Measurements from ENCODE around the gene MGRN1.
"Not testable (repeated sequence)": the region's sequence is repeated elsewhere in the genome, so short reads cannot be mapped to it uniquely, and the experiment has no call there.

The MGRN1 gene

DNA sequence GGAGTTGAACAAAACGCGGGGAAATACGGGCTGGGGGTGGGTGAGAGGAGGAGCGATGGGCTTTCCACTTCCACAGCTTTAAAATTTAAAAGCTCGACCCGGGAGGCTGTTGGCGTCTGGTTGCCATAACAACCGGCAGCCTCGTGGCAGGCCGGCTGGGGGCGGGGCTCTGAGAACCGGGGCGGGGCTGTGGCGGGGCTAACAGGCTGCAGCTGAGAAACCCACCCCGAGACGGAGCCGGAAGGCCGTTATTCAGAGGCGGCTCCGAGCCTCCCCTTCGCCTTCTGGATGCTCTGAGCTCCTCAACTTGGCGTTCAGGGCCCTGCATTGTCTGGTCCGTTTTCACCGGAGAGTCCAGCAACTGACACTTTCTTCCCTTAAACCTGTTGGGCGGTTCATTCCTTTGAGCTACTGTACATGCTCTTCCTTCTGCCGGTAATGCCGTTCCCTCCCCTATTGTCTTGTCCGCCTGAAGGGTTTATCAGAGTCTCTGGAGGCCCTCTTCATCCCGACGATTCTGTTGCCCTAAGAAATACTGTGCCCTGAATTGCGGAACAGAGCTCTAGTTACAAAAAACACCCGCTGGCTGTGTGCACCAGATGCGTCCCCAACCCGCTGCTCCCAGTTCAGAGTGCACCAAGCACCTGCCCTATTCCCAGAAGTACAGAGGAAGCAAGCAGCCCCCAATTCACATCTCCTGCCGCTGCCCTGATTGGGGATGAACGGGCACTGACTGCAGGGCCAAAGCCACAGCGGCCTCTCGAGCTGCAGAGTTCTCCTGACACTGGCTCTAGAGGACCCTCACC lies 110.3 kb downstream of the MGRN1 start:
- DNase-seq (ENCODE audit: insufficient read length, low spot score) (peak; percentile 94), FAIRE-seq (peak; percentile 75)
- TF ChIP-seq PAX5 (IDR thresholded peaks at IDR 0.05; ENCODE audit: insufficient read depth, low read length, severe bottlenecking) (no peak), POLR2A (IDR thresholded peaks at IDR 0.05; ENCODE audit: low read depth, low read length) (peak; percentile 60), SPI1 (IDR thresholded peaks at IDR 0.05; ENCODE audit: low read depth, low read length) (0 out of 2 replicates have a peak, but pooled peaks have one; percentile 14), POLR2AphosphoS5 (IDR thresholded peaks at IDR 0.05; ENCODE audit: low read depth, low read length) (peak; percentile 61; the same call in 1 of the 2 replicates), TAF1 (IDR thresholded peaks at IDR 0.05; ENCODE audit: low read depth, low read length) (0 out of 2 replicates have a peak, but pooled peaks have one; percentile 24)

DNA sequence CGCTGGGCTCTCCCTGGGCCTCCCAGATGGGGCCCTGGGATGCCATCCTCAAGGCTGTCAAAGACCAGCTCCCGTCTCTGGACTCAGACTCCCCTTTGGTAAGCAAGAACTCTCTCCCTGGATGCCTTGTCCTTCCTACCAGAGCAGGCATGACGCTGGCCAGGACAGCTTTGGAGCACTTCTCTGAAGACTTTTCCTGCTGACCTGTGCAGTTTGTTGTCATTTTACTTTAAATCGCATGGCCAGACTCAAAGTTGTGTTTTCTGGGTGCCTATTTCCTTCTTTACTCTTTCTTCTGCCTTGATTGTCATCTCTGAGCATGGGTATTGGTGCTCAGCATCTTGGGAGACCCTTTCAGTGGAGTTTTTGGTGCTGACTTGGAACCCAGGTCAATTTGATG lies 111.9 kb downstream of the MGRN1 start:
- TF ChIP-seq PAX5 (IDR thresholded peaks at IDR 0.05; ENCODE audit: insufficient read depth, low read length, severe bottlenecking) = no peak
- TF ChIP-seq POLR2A (IDR thresholded peaks at IDR 0.05; ENCODE audit: low read depth, low read length) = no peak
- no peak for TF ChIP-seq SPI1 (IDR thresholded peaks at IDR 0.05; ENCODE audit: low read depth, low read length)
- no peak for TF ChIP-seq POU2F2 (IDR thresholded peaks at IDR 0.05; ENCODE audit: low read depth, low read length)
- no peak for TF ChIP-seq TAF1 (IDR thresholded peaks at IDR 0.05; ENCODE audit: low read depth, low read length)
- no peak for FAIRE-seq

DNA sequence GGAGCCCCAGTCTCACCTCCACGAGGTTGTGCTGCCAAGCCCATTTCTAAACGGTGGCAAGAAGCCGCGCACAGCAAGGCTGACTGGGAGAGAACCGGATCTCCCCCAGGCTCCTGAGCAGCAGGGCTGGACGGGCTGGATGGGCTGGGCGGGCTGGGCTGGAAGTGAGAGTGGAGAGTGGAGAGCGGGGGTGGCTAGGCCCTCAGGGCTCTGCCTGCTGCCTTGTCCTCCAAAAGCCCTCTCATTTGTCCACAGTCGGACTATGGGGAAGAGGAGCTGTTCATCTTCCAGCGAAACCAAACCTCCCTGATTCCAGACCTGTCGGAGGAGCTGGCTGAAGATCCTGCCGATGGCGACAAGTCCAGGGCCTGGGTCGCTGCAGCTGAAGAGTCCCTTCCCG lies 112.9 kb downstream of the MGRN1 start:
- no peak for DNase-seq (ENCODE audit: insufficient read length, low spot score)
- TF ChIP-seq SPI1 (IDR thresholded peaks at IDR 0.05; ENCODE audit: low read depth, low read length) (no peak), PAX5 (IDR thresholded peaks at IDR 0.05; ENCODE audit: insufficient read depth, low read length, severe bottlenecking) (no peak), POLR2AphosphoS5 (IDR thresholded peaks at IDR 0.05; ENCODE audit: low read depth, low read length) (no peak), POU2F2 (IDR thresholded peaks at IDR 0.05; ENCODE audit: low read depth, low read length) (no peak), TAF1 (IDR thresholded peaks at IDR 0.05; ENCODE audit: low read depth, low read length) (no peak), POLR2A (IDR thresholded peaks at IDR 0.05; ENCODE audit: low read depth, low read length) (no peak)
- FAIRE-seq = no peak

More for the DNA sequence above, 111.9 kb downstream of the MGRN1 start:
- no peak for DNase-seq (ENCODE audit: insufficient read length, low spot score)

DNA sequence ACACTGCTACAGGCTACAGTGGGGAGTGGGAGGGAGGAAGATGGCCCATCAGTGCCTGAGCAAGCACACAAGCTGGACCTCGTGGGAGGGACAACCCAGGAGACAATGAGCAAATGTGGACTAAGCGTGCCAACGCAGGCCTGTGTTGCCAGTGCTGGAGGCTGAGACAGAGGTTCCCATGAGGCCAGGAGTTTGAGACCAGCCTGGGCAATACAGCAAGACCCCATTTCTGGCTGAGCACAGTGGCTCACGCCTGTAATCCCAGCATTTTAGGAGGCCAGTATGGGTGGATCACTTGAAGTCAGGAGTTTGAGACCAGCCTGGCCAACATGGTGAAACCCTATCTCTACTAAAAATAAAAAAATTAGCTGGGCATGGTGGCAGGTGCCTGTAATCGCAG lies 113.7 kb downstream of the MGRN1 start:
- DNase-seq (ENCODE audit: insufficient read length, low spot score); FAIRE-seq: not testable (repeated sequence)
